Measurements from ENCODE around the gene LINGO3. TPM values are rescaled to one million over a fixed set of nuclear protein-coding genes. Genes with fewer than 3 reads are reported as not detected.
"Not testable (repeated sequence)": the region's sequence is repeated elsewhere in the genome, so short reads cannot be mapped to it uniquely, and the experiment has no call there.

The LINGO3 gene, protein sequence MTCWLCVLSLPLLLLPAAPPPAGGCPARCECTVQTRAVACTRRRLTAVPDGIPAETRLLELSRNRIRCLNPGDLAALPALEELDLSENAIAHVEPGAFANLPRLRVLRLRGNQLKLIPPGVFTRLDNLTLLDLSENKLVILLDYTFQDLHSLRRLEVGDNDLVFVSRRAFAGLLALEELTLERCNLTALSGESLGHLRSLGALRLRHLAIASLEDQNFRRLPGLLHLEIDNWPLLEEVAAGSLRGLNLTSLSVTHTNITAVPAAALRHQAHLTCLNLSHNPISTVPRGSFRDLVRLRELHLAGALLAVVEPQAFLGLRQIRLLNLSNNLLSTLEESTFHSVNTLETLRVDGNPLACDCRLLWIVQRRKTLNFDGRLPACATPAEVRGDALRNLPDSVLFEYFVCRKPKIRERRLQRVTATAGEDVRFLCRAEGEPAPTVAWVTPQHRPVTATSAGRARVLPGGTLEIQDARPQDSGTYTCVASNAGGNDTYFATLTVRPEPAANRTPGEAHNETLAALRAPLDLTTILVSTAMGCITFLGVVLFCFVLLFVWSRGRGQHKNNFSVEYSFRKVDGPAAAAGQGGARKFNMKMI
- not detected for total RNA-seq (ENCODE audit: insufficient read depth, low replicate concordance)

DNA sequence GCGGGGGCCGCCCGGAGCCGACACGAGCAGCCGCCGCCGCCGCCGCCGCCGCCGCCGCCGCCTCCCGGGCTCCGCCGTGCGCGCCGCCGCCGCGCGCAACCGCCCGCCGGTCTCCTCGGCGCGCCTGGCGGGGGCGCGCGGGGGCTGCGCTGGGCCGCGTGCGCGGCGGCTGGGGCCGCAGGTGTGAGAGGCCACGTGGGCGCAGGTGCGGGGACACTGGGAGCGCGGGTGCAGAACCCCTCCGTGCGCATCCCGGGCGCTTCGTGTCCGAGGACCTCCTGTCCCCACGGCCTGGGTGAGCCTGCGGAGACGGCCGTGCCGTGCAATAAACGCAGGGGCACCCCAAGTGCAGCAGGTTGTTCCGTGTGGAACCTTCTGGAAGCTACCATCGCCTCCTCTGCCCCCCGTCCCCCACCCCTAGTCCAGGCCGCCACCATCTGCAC, at the start of gene LINGO3:
LINGO3 (minus strand) TSS at position 41 of the 443 bp plus-strand sequence. CDS start 16,378 bp downstream, outside the sequence.
- no peak for DNase-seq (ENCODE audit: low spot score)

DNA sequence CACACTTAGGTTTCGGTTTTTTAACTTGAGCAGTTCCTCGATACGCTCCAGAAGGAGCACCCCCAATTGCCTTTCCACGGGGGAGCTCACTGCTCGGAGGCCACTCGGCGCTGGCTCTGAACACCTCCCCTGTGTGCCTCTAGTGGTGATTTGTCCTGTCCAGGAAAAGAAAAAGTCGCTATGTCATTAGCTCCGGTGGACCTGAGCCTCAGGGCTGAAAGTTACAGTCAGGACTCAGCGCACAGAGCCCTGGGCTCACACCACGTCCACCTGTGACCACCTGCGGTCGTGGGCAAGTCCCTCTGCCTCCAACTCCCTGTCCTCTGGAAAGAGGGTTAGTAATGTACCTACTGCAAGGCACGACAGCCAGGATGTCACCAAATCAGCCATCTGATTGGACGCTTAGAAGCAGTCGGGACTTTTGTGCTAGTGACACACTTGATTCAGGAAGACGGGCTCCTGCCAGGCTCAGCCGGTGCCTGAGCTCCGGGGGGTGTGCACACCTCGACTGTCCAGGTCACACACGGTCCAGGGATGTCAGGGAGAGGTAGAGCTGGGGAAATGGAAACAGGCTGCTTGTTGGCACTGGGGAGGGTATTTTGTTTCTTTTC, 48.2 kb upstream of the LINGO3 start:
- DNase-seq (ENCODE audit: low spot score): no peak

DNA sequence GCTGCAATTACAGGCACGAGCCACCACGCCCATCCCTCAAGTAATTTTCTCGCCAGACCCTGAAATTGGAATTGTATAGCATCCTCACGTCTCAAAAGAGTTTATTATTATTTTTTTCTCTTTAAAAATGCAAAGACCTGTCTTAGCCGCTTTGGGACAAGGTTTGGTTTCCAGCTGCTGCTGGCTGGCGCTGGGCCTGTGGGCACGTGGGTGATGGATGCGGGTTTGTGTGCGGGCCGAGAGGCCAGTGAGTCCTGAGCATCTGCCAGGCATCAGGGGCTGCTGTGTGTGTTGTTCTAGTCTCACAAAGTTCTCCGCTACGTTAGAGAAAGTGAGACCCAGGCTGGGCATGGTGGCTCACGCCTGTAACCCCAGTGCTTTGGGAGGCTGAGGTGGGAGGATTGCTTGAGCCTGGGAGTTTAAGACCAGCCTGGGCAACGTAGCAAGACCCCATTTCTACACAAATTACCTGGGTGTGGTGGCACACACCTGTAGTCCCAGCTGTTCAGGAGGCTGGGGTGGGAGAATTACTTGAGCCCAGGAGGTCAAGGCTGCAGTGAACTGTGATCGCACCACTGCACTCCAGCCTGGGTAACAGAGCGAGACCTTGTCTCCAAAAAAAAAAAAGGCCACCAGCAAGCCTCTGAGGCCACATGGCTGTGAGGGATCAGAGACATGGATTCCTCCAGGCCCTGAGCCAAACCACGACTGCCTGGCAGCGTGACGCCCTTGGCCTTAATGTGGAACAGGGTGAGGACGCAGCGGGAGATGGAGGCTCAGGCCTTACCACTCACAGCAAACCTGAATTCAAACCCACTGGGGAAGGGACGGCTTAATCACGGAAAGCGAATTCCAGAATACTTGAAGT, 47.4 kb upstream of the LINGO3 start:
- no peak for DNase-seq (ENCODE audit: low spot score)

DNA sequence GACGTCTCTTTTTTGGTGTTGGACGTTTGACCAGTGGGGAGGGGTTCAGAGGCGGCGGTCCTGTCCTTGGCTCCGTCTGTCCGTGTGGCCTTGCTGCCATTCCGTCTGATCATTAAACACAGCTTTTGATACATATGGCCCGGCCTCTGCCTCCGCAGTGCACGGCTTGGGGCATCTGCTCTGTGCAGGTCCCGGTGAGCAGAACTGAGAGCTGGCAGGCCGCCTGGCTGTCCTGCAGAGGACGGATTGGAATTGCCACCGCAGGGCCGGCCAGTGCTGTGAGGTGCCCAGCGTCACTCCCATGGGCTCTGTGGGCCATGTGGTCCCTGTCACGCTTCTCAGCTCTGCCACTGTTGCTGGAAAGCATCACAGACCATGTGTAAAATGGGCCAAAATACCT, 46.7 kb upstream of the LINGO3 start:
- DNase-seq (ENCODE audit: low spot score): no peak

DNA sequence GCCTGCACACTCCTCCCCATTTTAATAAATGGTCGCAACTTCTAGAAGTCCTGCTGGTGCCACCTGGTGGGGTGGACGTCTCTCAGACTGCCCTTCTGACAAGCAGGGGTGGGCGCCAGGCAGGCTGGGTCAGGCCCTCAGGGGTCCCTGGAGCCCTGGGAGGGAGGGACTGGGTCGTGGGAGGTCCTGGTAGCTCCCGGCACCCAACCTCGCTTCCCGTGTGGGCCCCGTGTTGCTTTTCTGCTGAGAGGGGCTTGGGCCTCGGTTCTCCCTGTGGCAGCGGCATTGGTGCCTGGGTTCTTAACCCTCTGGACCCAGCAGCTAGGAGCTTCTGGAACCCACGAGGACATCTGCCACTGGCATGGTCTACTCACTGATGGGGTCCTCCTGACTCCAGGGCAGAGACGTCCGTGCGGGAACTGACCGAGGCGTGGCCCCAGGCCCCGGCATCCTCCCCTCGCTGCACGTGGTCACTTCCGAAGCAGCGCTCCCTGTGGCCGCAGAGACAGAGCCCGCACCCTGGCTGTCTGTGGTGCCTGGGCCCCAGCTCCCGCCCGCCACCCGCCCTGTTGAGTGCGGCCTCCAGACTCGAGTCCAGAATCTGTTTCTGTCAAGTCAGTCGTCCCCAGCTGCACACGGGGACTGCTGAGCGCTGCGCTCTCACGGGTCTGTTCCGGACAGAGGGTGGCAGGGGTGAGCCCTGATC, 46.1 kb upstream of the LINGO3 start:
- no peak for DNase-seq (ENCODE audit: low spot score)

DNA sequence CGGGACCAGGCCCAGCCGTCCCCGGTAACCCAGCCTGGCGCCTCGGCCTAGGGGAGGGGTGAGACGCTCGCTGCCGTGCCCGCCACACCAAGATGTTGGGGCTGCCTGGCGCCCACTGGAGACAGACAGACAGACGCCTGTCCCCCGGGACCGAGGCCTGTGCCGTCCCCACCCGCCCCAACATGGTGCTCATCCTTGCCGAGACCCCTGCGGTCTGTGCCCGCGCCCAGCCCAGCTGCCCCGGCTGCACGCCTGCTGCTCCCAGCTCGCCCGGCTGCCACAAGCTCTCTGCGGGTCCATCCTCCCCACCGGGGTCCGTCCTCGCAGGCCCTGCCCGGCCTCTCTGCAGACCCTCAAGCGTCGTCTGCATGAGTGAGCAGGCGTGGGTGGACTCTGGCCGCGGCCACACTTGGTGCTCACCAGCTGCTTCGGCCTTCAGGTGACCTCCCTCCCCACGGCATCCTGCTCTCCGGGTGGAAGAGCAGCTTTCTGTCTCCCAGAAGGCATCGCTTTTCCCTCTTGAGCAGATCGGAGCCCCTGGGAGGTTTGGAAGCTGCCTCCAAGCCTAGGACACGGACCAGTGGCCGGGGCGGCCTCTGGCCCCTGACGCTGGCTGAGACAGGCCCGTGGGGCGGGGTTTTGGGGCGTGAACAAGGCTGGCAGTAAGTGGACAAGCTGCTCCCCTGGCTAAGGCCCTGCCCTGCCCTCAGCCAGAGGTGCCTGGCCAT, 45.4 kb upstream of the LINGO3 start:
- no peak for DNase-seq (ENCODE audit: low spot score)

DNA sequence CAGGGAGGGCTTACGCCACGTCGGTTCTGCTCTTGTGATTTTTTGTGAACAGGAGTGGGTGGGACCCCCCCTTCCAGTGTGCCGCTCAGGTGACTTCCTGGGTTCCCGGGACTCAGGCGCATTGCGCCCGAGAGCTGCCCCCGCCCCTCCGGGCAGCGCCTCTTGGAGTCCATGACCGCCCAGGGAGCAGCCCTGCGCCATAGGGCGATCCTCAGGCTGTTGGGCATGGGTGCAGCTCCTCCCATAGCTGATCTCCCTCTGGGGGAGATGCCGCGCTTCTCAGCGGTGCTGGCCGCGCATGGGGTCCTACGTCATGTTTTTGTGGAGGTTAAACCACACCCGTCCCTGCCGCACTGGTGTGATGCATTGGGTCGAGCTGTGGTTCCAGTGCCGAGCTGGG, 44.2 kb upstream of the LINGO3 start:
- no peak for DNase-seq (ENCODE audit: low spot score)

DNA sequence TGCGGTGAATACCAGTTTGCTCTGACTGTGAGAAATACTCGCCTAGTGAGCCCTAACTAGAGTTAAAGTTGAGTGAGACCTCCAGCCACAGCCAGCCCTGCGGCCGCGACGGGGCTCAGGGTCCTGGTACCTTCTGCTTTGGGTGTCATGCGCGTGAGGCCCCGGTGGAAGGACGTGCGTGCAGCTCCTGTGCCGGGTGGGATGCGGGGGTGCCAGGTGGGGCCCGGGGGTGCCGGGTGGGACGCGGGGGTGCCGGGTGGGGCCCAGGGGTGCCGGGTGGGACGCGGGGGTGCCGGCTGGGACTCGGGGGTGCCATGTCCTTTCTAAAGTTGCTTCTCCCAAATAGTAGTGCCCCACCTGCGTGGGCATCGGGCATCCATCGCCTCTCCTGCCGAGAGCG, 43.6 kb upstream of the LINGO3 start:
- DNase-seq (ENCODE audit: low spot score): no peak

DNA sequence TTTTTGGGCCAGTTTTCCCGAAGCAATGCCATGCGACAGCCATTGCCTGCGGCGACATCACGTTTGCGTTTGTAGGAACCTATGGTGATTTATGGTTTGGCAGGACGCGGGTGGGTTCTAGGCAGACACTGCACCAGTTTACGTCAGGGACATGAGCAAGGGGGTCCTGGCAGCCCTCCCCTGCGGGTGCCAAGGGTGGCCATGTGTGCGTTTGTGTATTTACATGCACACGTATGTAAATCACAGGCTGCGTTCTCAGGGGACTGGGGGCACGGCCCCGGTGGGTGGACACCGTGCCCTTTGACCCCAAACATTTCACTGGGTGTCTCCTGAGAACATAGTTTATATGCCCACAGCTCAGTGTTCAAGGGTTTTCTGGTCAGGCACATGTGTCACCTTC, 42.7 kb upstream of the LINGO3 start:
- no peak for DNase-seq (ENCODE audit: low spot score)

DNA sequence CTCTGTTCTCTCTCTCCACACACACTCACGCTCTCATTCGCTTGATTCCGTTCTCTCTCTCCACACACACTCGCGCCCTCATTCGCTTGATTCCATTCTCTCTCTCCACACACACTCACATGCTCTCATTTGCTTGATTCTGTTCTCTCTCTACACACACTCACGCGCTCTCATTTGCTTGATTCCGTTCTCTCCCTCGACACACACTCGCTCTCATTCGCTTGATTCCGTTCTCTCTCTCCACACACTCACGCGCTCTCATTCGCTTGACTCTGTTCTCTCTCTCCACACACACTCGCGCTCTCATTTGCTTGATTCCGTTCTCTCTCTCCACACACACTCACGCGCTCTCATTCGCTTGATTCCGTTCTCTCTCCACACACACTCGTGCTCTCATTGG, 41.9 kb upstream of the LINGO3 start:
- not testable (repeated sequence) for DNase-seq (ENCODE audit: low spot score)

DNA sequence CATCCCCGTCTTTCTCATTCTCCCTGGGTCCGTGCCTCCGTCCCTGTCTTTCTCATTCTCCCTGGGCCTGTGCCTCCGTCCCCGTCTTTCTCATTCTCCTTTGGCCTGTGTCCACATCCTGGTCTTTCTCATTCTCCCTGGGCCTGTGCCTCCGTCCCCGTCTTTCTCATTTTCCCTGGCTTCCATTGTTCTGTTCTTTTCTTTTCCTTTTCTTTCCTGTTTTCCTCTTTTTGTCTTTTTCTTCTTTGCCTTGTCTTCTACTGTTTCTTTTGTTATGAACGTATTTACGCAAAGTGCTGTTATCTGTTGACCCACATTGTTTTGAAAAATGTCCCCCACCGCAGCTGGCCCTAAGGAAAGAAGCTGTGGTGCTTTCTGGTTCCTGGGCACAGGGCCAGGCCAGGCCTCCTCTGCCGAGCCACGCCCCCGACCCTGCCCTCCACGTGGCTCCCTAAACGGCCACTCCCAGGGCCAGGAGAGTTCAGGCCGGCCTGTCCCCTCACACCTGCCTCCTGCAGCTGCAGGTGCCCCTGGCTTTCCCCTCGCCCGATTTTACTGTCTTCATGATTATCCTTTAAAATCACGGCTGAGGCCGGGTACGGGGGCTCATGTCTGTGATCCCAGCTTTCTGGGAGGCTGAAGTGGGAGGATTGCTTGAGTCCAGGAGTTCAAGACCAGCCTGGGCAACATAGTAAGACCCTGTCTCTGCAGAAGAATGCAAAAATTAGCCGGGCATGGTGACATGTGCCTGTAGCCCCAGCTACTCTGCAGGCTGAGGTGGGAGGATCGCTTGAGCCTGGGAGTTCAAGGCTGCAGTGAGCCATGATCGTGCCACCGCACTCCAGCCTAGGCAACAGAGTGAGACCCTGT, 38.1 kb upstream of the LINGO3 start:
- DNase-seq (ENCODE audit: low spot score): no peak

DNA sequence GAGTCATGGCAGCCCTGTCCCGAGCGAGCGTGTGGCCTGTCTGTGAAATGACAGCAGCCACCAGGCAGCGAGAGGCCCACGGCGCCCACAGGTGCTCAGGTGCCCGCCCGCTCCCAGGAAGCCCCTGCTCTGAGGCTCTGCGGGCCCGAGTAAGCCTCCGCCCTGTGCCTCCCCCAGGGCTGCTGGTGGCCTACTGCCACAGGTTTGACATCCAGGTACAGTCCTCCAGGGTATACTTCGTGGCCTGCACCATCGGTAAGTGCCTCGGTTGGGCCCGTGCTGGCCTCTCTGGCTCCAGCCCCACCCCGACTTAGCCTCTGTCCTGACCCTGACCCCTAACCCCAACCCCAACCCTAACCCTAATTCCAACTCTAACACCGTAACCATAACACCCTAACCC, 37.1 kb upstream of the LINGO3 start:
- DNase-seq (ENCODE audit: low spot score): no peak

DNA sequence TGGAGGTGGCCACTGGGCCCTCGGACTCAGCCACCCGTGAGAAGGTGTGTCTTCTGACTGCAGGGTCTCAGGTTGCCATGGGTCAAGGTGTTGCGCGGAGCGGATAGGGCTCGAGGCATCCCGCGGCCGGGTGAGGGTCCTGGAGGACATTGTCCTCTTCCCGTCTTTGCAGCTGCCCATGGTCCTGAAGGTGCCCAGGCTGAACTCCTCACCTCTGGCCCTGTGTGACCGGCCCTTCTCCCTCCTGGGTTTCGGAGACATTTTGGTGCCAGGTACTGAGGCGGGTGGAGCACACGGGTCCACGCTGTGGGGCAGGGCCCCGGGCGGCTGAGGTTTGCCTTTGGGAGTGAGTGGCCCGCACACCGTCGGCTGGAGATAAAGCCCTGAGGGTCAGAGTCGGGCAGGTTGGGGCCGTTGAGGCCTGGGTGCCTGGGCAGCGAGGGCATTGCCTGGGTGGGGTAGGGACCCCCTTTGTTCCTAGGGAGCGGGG, 36.5 kb upstream of the LINGO3 start:
- no peak for DNase-seq (ENCODE audit: low spot score)

DNA sequence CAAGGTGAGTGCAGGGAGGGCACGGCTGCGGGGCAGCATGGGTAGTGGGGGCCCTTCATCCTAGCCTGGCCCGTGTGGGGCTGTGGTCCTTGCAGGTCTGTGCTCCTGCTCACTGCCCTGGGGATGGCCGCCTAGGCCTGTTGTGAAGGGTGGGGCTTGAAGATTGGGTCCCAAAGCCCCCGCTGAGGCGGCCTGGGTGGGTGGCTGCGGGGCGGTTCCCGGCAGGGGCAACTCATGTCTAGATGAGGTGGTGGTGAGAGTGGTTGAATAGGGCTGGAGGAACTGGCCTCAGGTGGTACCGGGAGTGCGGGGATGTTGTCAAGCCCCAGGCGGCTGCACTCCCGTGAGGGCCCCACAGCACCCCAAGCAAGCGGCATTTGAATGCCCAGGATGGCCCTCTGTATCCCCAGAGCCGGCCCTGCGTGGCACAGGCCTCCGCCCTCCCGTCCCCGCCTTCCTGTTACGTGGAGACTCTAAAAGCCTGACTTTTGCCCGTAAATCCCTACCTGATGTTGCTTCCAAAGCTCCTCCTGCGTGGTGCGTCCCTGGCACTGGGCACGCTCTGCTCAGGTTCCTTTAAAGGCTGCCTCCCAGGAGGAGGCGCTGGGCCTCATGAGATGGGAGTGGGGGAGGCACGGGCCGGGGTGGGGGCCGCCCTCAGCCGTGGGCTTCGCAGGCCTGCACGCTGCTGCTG, 35.5 kb upstream of the LINGO3 start:
- DNase-seq (ENCODE audit: low spot score): no peak

DNA sequence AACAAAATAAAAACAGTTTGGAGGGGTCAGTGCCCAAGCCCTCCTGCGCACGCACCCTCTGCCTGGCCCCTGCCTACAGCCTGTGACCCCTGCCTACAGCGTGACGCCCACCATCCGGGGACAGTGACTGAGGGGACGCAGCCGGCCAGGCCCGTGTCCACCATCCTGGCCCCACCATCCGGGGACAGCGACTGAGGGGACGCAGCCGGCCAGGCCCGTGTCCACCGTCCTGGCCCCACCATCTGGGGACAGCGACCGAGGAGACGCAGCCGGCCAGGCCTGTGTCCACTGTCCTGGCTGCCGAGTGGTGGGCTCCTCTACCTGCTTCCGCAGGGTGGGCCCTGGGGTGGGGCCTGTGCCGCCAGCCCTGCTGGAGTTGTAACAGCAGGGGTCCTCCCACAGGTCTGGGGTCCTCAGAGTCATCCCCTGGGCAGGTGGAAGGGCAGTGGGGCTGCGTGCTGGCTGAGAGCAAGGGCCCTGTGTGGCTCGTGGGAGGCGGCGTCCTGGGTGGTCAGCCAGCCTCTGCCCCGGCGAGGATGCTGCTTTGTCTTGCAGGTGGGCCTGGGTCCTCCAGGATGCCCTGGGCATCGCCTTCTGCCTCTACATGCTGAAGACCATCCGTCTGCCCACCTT, 34.8 kb upstream of the LINGO3 start:
- DNase-seq (ENCODE audit: low spot score): no peak

DNA sequence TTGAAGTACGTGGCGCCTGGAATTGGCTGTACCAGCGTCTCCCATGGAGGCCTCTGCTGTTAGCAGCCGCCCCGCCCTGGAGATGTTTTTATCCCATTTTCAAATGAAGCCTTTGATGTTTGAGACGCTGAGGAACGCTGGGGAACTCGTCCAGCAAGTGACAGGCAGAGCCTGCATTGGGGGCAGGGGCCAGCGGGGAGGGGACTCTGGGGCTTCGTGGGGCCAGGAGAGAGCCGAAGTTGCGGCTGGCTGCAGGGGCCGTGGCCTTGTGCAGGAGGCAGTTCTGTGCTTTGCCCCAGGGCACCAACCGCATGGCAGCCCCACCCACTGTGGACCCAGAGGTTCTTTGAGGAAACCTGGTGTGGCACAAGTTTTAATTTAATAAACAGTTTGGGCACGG, 34.0 kb upstream of the LINGO3 start:
- peak; percentile 73 for DNase-seq (ENCODE audit: low spot score)

DNA sequence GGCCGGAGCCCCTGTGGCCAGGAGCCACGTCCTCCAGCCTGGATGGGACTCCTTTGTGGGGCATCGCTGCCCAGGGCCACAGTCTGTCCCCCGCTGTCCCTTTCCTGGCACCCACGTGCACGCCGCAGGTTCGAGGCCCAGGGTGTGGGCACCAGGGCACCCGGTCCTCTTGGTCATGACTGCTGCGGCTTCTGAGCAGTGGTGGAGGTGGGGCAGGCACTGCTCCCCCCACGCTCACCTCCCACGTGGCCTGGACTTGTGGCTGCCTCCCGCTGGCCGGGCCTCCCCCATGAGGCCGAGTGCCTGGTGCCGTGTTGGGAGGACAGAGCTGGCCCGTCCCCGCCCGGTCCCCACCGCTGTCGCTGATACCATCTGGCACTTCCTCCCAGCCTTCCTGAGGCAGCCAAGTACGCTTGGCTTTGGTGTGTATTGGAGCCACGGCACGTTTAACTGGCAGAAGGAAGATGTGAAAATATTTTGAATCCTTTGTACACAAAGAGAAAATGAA, 33.3 kb upstream of the LINGO3 start:
- DNase-seq (ENCODE audit: low spot score): no peak

Data from umbilical cord (tissue), 2 donors.